ENCODE results near the gene SLC29A3. TPM values are rescaled to one million over a fixed set of nuclear protein-coding genes. Genes with fewer than 3 reads are reported as not detected.

SLC29A3 gene
- total RNA-seq, 3 donors from 2014 or later: 5.6 to 12.0 (median 6.2) TPM

DNA sequence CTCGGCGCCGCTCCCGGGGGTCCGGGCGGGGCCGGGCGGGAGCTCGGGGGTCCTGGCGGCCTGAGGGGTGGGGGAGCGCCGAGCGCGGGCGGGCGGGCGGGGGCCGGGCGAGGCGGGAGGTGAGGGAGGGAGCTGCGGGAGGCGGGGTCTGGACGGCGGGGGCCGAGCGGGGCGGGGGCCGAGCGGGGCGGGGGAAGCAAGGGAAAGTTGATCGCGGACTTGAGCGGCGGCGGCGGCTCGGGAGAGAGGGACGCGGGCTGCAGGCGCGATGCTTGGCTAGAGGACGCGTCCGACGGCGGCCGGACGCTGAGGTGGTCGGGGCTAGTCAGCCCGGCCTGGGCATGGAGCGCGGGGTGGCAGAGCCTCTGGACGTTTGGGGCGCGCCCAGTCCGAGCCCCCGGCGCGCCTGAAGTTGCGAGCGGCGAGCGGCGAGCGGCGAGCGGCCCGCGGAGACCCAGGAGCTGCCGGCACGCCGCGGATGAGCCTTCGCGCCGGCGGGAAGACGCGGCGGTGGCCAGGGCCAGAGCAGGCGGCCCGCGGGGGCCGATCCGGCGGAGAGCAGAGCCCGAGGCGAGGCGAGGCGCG is 77.7 kb downstream of the SLC29A3 start, which contains the start of gene CDH23:
TSS of gene CDH23 (plus strand) at position 210 of the 585 bp plus-strand sequence. CDS start 42,912 bp downstream, outside the sequence.
- Histone ChIP-seq H3K4me1 (no peaks in the 10 kb centered on the region), H3K27me3 (peaks cover 0 to 22% of the 10 kb centered on the region in 2 donors), H3K9me3 (no peaks in the 10 kb centered on the region), H3K27ac (peak within 1 kb of the TSS; percentile 22 to 73), H3K4me3 (peak within 1 kb of the TSS; percentile 49 to 84 (median 56)), H3K36me3 (no peaks in the 10 kb centered on the region)
- no peak for DNase-seq (ENCODE audit: low spot score in 2 of 2)
- TF ChIP-seq, protein P1, sequence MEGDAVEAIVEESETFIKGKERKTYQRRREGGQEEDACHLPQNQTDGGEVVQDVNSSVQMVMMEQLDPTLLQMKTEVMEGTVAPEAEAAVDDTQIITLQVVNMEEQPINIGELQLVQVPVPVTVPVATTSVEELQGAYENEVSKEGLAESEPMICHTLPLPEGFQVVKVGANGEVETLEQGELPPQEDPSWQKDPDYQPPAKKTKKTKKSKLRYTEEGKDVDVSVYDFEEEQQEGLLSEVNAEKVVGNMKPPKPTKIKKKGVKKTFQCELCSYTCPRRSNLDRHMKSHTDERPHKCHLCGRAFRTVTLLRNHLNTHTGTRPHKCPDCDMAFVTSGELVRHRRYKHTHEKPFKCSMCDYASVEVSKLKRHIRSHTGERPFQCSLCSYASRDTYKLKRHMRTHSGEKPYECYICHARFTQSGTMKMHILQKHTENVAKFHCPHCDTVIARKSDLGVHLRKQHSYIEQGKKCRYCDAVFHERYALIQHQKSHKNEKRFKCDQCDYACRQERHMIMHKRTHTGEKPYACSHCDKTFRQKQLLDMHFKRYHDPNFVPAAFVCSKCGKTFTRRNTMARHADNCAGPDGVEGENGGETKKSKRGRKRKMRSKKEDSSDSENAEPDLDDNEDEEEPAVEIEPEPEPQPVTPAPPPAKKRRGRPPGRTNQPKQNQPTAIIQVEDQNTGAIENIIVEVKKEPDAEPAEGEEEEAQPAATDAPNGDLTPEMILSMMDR (IDR thresholded peaks at IDR 0.05): no peak
- TF ChIP-seq POLR2A (IDR thresholded peaks at IDR 0.05): no peak
- intact Hi-C loops (cut with DNase I; ENCODE audit: low total_unique reads): no loop called here

DNA sequence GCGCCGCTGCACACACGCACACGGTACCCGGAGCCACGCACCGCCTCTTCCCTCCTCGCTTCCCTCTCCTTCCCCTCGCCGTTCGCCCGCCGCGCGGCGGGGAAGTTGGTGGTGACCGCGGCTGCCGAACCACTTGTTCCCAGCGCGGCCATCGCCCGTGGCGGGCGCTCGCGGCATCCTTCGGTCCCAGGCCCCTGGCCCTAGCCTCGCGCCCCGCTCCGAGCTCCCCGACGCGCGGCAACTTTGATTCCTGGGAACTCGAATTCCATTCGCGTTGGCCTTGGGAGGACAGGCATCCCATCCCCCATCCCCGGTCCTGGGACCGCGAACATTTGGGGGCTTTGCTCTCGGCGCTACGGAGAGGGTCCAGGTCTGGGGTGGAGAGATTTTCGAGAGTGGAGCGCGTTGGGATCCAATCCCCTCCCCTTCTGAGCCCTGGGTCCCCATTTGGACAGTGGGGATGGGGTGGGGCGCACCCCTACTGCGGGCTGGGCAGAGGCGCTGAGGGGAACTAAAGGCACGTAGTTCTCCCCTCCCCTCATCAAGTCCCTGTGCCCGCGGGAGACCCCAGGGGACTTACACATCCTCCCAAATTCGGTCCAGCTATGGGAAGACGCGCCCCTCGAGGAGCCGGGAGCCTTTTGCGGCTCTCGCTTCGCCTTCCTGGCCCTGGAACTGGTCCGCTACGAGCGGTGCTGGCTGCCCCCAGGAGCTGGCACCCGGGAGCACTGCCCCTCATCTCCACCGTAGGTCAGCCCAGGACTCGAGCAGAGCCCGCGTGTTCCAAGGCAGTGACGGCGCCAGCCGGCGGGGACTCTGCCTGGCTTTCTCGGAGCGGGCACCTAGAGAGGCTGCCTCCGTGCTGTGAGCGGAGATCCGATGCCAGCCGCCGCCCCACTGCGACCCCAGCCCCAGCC is 78.5 kb downstream of the SLC29A3 start:
- intact Hi-C loops (cut with DNase I; ENCODE audit: low total_unique reads): no loop called here
- Histone ChIP-seq H3K4me1 (no peaks in the 10 kb centered on the region), H3K36me3 (no peaks in the 10 kb centered on the region), H3K9me3 (no peaks in the 10 kb centered on the region), H3K4me3 (peak overlapping the region; percentile 49 to 84 (median 56)), H3K27me3 (peaks cover 0 to 22% of the 10 kb centered on the region in 2 donors), H3K27ac (peak overlapping the region; percentile 22 to 73)
- DNase-seq (ENCODE audit: low spot score in 2 of 2): no peak
- TF ChIP-seq POLR2AphosphoS5 (IDR thresholded peaks at IDR 0.05): no peak
- TF ChIP-seq, protein P1 (IDR thresholded peaks at IDR 0.05): no peak
- TF ChIP-seq POLR2A (IDR thresholded peaks at IDR 0.05): no peak

DNA sequence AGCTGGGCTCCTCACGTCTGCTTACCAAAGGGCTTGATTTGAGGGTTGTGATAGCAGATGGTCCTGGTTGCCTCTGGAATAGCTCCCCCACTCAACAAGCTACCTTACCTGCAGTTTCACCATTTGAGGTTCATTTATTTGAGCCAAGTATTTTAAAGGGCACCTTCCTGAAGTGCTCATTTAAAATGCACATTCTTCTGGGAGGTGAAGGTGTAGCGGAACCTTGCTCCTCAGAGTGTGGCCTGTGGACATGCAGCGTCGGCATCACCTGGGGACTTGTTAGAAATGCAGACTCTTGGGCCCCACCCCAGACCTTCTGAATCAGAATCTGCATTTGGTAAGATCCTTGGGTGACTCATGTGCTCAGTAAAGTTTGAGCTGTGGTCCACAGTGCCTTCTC is 79.9 kb downstream of the SLC29A3 start:
- intact Hi-C loops (cut with DNase I; ENCODE audit: low total_unique reads): no loop called here
- no peaks in the 10 kb centered on the region for H3K9me3 ChIP-seq
- peak in 1 of 2 donors; percentile 24 for DNase-seq (ENCODE audit: low spot score in 2 of 2)
- TF ChIP-seq, protein P1 (IDR thresholded peaks at IDR 0.05): no peak
- TF ChIP-seq POLR2AphosphoS5 (IDR thresholded peaks at IDR 0.05) (no peak), POLR2A (IDR thresholded peaks at IDR 0.05) (no peak)
- no peak overlapping the region for H3K27ac ChIP-seq
- H3K27me3 ChIP-seq: peaks cover 0 to 22% of the 10 kb centered on the region in 2 donors
- H3K4me3 ChIP-seq: no peak overlapping the region
- no peaks in the 10 kb centered on the region for H3K4me1 ChIP-seq
- no peaks in the 10 kb centered on the region for H3K36me3 ChIP-seq

DNA sequence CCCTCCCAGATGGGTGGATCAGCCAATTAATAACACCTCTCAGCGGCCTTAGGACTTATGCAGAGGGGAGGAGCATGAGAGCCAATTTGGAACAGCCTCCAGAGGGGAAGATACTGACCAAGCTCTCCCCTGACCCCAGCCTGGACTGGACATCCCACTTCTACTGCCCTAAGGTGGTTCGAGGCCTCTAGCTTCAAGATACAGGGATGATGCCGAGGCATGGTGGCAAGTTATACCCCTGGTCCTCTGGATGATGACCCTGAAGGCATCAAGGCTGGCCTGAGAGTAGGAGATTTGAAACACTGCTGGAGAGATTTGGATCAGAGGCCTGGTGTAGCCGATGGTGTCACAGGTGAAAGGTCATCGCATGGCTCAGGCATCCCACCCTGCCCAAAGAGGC is 80.9 kb downstream of the SLC29A3 start:
- intact Hi-C loops (cut with DNase I; ENCODE audit: low total_unique reads): no loop called here
- no peak overlapping the region for H3K27ac ChIP-seq
- peaks cover 0 to 22% of the 10 kb centered on the region in 2 donors for H3K27me3 ChIP-seq
- no peaks in the 10 kb centered on the region for H3K36me3 ChIP-seq
- no peak overlapping the region for H3K4me3 ChIP-seq
- TF ChIP-seq, protein P1 (IDR thresholded peaks at IDR 0.05): no peak
- no peak for TF ChIP-seq POLR2AphosphoS5 (IDR thresholded peaks at IDR 0.05)
- no peak for TF ChIP-seq POLR2A (IDR thresholded peaks at IDR 0.05)
- H3K4me1 ChIP-seq: no peaks in the 10 kb centered on the region
- no peak for DNase-seq (ENCODE audit: low spot score in 2 of 2)
- H3K9me3 ChIP-seq: no peaks in the 10 kb centered on the region

DNA sequence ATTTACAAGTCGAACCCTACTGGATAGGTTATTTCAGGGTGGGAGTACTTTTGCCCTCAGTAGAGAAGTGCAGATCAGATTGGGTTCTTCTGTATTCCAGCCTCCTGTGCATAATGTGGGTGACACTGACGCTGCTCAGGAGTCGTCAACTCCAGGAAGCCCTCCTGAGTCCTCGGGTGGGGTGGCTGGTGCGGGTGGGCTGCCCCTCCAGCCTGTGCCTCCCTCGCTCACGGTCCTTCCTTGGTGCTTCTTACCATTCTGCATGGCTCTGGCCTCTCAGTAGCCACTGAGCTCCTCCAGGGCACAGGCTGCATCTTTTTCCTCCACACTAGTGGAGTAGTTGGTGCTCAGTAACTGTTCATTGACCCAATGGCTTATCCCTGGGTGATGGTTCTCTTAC is 82.0 kb downstream of the SLC29A3 start:
- Histone ChIP-seq H3K27me3 (peaks cover 0 to 22% of the 10 kb centered on the region in 2 donors), H3K9me3 (no peaks in the 10 kb centered on the region), H3K4me3 (no peak overlapping the region), H3K4me1 (no peaks in the 10 kb centered on the region), H3K27ac (no peak overlapping the region), H3K36me3 (no peaks in the 10 kb centered on the region)
- TF ChIP-seq, protein P1 (IDR thresholded peaks at IDR 0.05): no peak
- no peak for TF ChIP-seq POLR2AphosphoS5 (IDR thresholded peaks at IDR 0.05)
- TF ChIP-seq POLR2A (IDR thresholded peaks at IDR 0.05): no peak
- DNase-seq (ENCODE audit: low spot score in 2 of 2): peak in 1 of 2 donors; percentile 20
- intact Hi-C loops (cut with DNase I; ENCODE audit: low total_unique reads): no loop called here

Measured in breast epithelium (tissue), 4 donors.